HG03520 (cell line): ENCODE data around the gene HDAC7.
A peak's percentile ranks its signal among the peaks of the same experiment; 100 is the strongest.

ENCODE experiments used
- ATAC-seq: cut with Tn5 transposase; IDR thresholded peaks from one replicate; pipeline ENCODE4 v1.9.1; 2021; ENCODE audit warnings: mild to moderate bottlenecking, moderate library complexity; ENCODE audit not compliant: unreplicated experiment

The HDAC7 gene

GRCh38 chr12:47782372-47782770 is 37.3 kb downstream of the HDAC7 start:
- ATAC-seq: no peak

- no peak for ATAC-seq
Observed at GRCh38 chr12:47781479-47782371, 38.0 kb downstream of the HDAC7 start.

GRCh38 chr12:47779943-47780504 is 39.7 kb downstream of the HDAC7 start:
- ATAC-seq: no peak

GRCh38 chr12:47779301-47779942 is 40.3 kb downstream of the HDAC7 start:
- peak; percentile 89 for ATAC-seq

- no peak for ATAC-seq
Observed at GRCh38 chr12:47778881-47779280, 40.8 kb downstream of the HDAC7 start.

GRCh38 chr12:47777741-47778558 is 41.8 kb downstream of the HDAC7 start:
- ATAC-seq: no peak

GRCh38 chr12:47777151-47777550 is 42.6 kb downstream of the HDAC7 start:
- ATAC-seq: no peak

GRCh38 chr12:47776471-47777143 is 43.1 kb downstream of the HDAC7 start:
- ATAC-seq: no peak

- no peak for ATAC-seq
Observed at GRCh38 chr12:47775100-47775911, 44.4 kb downstream of the HDAC7 start.

- no peak for ATAC-seq
Observed at GRCh38 chr12:47774663-47775062, 45.0 kb downstream of the HDAC7 start.

- no peak for ATAC-seq
Observed at GRCh38 chr12:47773858-47774580, 45.7 kb downstream of the HDAC7 start.

- peak; percentile 73 for ATAC-seq
Observed at GRCh38 chr12:47773062-47773857, 46.4 kb downstream of the HDAC7 start, which contains the start of gene SLC48A1. TSS of gene SLC48A1 (plus strand) at chr12:47773238. CDS start at chr12:47773305, 67 bp downstream.

GRCh38 chr12:47772738-47773061 is 47.0 kb downstream of the HDAC7 start:
- ATAC-seq: no peak

- no peak for ATAC-seq
Observed at GRCh38 chr12:47772094-47772660, 47.5 kb downstream of the HDAC7 start.

GRCh38 chr12:47771304-47771703 is 48.4 kb downstream of the HDAC7 start:
- no peak for ATAC-seq

- ATAC-seq: no peak
Observed at GRCh38 chr12:47770086-47770726, 49.5 kb downstream of the HDAC7 start.
